Measurements from ENCODE around the gene LTF. TPM values are rescaled to one million over a fixed set of nuclear protein-coding genes. Genes with fewer than 3 reads are reported as not detected.
"Not testable (repeated sequence)": the region's sequence is repeated elsewhere in the genome, so short reads cannot be mapped to it uniquely, and the experiment has no call there.

The LTF gene
- total RNA-seq = 3.2 TPM

GRCh38 chr3:46464326-46465195, at the start of gene LTF:
Gene LTF, minus strand, starts transcription at chr3:46464905. Its CDS starts 38 bp downstream, at chr3:46464867.
- no peak for DNase-seq (ENCODE audit: low read depth in 2 of 3, low spot score in 2 of 3)

DNA sequence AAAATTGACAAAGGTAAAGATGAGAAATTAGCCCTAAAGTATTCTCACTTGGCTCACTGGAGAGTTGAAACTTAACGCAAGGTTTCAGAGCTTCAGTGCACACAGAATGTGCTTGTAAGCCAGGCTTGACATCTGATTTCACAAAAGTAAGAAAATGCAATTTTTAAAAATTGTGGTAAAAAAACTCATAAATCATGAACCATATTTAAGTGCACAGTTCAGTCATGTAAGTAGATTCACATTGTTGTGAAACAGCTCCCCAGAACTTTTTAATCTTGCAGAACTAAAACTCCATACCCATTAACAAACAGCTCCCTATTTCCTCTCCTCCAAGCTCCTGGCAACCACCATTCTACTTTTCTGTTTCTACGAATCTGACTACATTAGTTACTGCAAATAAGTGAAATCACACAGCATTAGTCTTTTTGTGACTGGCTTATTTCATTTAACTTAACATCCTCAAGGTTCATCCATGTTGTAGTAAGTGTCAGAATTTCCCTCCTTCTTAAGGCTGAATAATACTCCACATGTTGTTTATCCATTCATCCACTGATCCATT, 47.6 kb upstream of the LTF start:
- DNase-seq (ENCODE audit: low read depth in 2 of 3, low spot score in 2 of 3) = no peak

GRCh38 chr3:46509661-46510187, 45.0 kb upstream of the LTF start:
- no peak for DNase-seq (ENCODE audit: low read depth in 2 of 3, low spot score in 2 of 3)

GRCh38 chr3:46508850-46509591, 44.3 kb upstream of the LTF start:
- DNase-seq (ENCODE audit: low read depth in 2 of 3, low spot score in 2 of 3) = no peak

GRCh38 chr3:46506526-46506925, 41.8 kb upstream of the LTF start:
- no peak for DNase-seq (ENCODE audit: low read depth in 2 of 3, low spot score in 2 of 3)

DNA sequence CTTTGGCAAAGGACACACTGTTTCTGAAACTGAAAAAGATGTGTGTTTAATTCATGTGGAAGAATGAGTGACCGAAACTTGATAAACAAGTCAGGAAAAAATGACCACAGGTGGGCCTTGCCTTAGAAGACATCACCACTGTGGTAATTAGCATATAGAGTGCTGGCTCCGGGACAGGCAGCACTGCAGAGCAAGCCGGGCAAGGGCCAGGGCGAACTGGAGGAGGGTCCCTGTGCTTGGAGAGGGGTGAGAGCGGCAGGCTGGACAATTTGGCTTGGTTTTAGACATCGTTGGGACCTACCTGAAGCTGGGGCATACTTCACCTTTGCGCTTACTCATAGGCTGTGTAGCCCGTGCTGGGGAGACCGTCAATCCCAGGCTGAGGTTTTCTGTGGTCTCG, 41.2 kb upstream of the LTF start:
- no peak for DNase-seq (ENCODE audit: low read depth in 2 of 3, low spot score in 2 of 3)

- no peak for DNase-seq (ENCODE audit: low read depth in 2 of 3, low spot score in 2 of 3)
These were observed 40.1 kb upstream of the LTF start for GRCh38 chr3:46504789-46505188.

GRCh38 chr3:46503200-46503874, 38.6 kb upstream of the LTF start:
- DNase-seq (ENCODE audit: low read depth in 2 of 3, low spot score in 2 of 3) = peak in 1 of 3 donors; percentile 12

DNA sequence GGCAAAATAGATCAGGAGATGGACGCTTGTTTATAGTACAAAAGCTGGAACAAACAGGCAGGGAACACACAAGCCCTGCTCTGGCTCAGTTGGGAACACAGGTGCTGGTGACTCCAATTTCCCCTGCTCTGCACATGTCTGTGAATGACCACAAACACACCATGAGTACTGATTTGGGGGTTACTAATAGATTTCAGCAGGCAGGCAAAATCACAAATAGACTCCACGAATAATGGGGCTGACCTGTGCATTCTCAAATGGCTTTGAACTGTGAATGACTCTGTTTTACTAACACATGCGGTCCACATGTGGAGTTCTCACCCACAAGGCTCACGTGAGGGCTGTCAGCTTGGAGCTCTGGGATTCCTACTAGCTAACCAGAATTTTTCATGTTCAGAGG, 37.0 kb upstream of the LTF start:
- no peak for DNase-seq (ENCODE audit: low read depth in 2 of 3, low spot score in 2 of 3)

DNA sequence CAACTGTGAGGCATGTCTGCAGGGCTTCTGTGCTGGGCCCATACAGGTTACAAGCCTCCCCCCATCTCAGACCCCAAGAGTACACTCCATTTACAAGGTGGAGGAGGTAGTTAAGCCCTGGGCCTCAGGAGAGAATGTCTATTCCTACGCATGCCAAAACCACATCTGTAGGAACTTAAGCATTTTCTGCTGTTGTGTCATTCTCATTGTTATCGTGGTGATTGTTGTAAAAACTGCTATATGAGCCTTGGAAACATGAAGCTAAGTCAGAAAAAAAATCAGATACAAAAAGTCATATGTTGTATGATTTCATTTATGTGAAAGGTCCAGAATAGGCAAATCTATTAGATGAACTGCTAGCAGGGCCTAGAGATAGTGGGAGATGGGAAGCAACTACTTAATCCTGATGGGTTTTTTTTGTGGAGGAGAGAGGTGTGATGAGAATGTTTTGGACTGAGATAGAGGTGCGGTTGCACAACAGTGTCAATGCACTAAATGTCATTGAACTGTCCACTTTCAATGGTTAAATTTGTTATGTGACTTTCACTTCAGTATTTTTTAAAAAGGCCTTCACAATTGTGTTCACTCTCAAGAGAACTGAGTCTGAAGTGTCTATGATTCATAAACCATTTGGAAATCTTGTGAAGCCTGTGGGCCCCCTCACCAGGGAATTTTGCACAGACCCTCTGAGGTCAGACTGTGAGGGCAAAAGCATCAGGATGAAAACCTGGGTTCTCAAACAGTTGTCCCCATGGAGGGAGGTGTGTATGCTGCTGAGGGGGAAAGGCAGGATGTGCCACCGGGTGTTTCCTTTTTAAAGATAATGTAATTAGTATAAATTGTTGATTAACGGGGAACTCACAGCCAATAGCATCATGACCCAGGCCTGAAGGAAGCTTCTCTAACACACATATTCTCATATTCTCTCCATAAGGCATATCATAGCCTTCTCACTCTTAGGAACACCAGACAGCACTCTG, 36.2 kb upstream of the LTF start:
- DNase-seq (ENCODE audit: low read depth in 2 of 3, low spot score in 2 of 3) = peak in 2 of 3 donors; percentile 22 to 45

DNA sequence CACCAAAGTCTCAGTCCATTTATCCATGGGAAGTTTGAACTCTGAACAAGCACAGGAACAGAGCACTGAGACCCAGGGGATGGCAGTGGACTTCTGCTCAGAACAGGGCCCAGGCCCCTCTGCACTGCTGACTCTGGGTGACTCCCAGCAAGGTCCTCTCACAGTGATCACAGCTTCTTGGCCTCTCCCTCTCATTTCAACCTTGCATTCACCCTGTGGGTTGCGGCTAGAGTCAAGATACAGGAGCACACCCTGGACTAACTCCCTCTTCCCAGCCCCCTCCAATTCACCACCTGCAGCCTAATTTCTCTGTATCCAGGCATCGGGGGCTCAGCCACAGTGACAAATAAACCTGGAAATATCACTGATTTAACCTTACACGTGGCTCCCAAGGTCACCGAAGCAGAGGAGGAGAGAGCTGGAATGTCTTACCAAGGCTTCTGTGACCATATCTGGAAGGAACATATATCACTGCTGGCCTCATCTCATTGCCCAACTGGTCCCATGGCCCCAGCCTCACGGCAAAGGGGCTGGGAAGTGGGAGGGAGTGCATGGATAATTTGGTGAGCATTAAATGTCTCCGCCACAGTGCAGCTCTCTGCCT, 34.3 kb upstream of the LTF start:
- DNase-seq (ENCODE audit: low read depth in 2 of 3, low spot score in 2 of 3) = no peak

GRCh38 chr3:46497556-46498265, 33.0 kb upstream of the LTF start, which contains the start of gene RTP3:
Gene RTP3, plus strand, starts transcription at chr3:46497976. Its CDS starts 87 bp downstream, at chr3:46498063.
- no peak for DNase-seq (ENCODE audit: low read depth in 2 of 3, low spot score in 2 of 3)

DNA sequence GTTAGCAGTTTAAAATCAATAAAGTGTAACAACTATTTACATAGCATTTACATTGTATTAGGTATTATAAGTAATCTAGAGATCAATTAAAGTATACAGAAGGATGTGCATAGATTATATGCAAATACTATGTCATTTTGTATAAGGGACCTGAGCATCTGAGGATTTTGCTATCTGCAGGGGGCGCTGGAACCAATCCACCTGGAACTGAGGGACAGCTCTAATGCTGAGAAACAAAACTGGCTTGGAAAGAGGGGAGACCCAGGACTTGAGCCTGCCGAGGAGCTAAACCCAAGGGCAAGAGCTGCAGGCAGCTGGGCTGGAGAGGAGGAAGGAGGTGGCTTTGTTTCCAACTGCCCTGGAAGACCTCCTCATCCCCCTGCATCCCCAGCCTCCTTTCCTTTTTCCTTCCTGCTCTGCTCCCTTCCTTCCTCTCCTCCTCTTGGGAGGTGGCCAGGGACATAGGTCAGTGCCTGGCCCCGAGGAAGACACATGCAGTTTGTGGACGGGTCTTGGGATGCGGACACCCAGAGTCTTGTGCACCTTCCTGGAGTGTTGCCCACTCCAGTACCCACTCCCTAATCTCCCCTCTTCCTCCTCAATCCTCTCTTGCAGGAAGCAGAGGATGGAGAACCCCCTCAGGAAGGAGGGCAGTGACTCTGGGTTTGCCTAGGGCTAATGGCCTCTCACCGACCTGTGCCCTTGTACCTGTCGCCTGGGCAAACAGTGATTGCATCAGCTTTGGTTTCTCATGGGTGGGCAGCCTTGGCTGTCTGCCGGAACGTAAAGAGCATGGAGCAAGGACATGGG, 32.2 kb upstream of the LTF start:
- peak; percentile 16 to 69 (median 26) for DNase-seq (ENCODE audit: low read depth in 2 of 3, low spot score in 2 of 3)

DNA sequence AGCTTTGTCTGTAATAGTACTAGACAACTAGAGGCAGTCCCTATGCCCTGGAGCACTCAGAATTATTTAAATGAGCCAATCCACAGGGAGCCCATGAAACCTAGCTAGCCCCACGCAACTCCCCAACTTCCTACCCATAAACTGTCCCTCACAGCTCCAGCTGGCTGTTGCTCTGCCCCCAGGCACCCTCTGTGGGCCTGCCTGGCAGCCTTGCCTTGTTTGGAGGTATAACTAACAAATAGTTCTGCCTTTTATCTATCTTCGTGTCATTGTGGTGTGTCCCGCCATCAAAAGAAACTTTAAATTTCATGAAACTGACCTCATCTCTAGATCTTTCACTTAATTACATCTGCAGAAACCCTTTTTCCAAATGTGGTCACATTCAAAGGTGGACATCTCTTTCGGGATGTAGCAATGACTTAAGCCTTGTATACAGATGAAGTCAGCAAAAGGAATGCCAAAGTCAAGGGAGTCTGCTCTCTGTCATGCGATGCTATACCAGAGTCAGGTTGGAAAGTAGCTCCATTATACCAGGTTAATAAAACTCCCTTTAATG, 31.3 kb upstream of the LTF start:
- DNase-seq (ENCODE audit: low read depth in 2 of 3, low spot score in 2 of 3) = no peak

GRCh38 chr3:46494491-46494890, 29.8 kb upstream of the LTF start:
- DNase-seq (ENCODE audit: low read depth in 2 of 3, low spot score in 2 of 3) = not testable (repeated sequence)

- DNase-seq (ENCODE audit: low read depth in 2 of 3, low spot score in 2 of 3) = no peak
These were observed 28.3 kb upstream of the LTF start for GRCh38 chr3:46492890-46493547.

Data from hematopoietic multipotent progenitor cell (in vitro differentiated cells).